Measurements from ENCODE around the gene MRGPRX2.

- TF ChIP-seq CTCF (IDR thresholded peaks at IDR 0.05) (no peak), POLR2AphosphoS5 (IDR thresholded peaks at IDR 0.05) (no peak)
Observed at GRCh38 chr11:19088791-19089190, 28.3 kb upstream of the MRGPRX2 start.

All from upper lobe of left lung (tissue), 4 donors.